Peyer's patch (tissue), 4 donors: ENCODE measurements around the gene TBCB. TPM values are rescaled to one million over a fixed set of nuclear protein-coding genes. Genes with fewer than 3 reads are reported as not detected.

ENCODE experiments used
- DNase-seq, 3 donors: peaks; one replicate each; pipeline ENCODE4 v3.0.0-alpha.2; 2017 to 2019
- H3K27ac ChIP-seq, 4 donors: fragments of 200-600 bp; sonication (generic); one replicate each; pipeline ENCODE4 v1.5.1; 2016 to 2019
- H3K27me3 ChIP-seq, 2 donors: fragments of 200-600 bp; sonication (generic); one replicate each; pipeline ENCODE4 v1.5.1; 2019
- H3K36me3 ChIP-seq, 3 donors: fragments of 200-600 bp; sonication (generic); one replicate each; pipeline ENCODE4 v1.5.1; 2016 to 2019
- H3K4me1 ChIP-seq, 4 donors: fragments of 200-600 bp; sonication (generic); one replicate each; pipeline ENCODE4 v1.5.1; 2016 to 2019
- H3K4me3 ChIP-seq, 4 donors: fragments of 200-600 bp; sonication (generic); 1 replicate in 3 of 4; 2 replicates in 1 of 4; pipeline ENCODE4 v1.5.1; 2016 to 2019; ENCODE audit warnings: mild to moderate bottlenecking in 1 of 4
- H3K9me3 ChIP-seq, 4 donors: fragments of 200-600 bp; sonication (generic); one replicate each; pipeline ENCODE4 v1.5.1; 2016 to 2019; ENCODE audit warnings: mild to moderate bottlenecking in 1 of 4
- POLR2A ChIP-seq, 2 donors: fragments of 450-650 bp; IDR thresholded peaks; one replicate each; pipeline ENCODE4 v1.5.1; 2017; ENCODE audit warnings: antibody characterized with exemption in 2 of 2, mild to moderate bottlenecking in 2 of 2, moderate library complexity in 2 of 2
- total RNA-seq, 4 donors: library from RNA; depleted of rRNA; stranded (reverse); fragments of >200 nt; gene quantifications; one replicate each; pipeline ENCODE4 v1.1.0, GENCODE V29; 2016
- TF ChIP-seq, protein P1 (sequence below), 6 experiments: fragments of 450-650 bp in 4 of 6; fragments of 200-600 bp in 2 of 6; sonication (generic) in 1 of 6; IDR thresholded peaks; one replicate each; pipeline ENCODE4 v1.5.1; 2017 to 2019; ENCODE audit warnings: antibody characterized with exemption in 6 of 6, mild to moderate bottlenecking in 3 of 6, moderate library complexity in 1 of 6

The TBCB gene
- total RNA-seq, 4 donors from 2014 or later, result 59.7 to 81.7 (median 69.1) TPM

DNA sequence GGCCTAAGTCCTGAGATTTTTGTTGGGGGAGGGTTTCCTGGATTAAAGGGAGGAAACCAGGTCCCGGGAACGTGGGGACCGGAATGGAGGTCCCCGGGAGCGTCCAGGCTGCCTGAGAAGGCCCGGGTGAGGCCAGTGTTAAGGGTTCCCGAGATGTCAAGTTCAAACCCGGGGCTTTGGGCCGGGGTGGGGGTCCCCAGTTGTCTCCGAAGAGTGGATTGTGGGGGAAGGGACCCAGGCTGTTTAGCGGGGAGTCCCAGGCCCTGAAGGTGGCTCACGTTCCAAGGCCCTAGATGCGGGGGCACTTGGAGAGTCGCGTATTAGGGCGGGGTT, 36.7 kb downstream of the TBCB start:
- peak overlapping the region; percentile 69 to 98 (median 82) for H3K27ac ChIP-seq
- H3K4me3 ChIP-seq, result peak overlapping the region; percentile 27 to 59 (median 42)
- no peak for TF ChIP-seq POLR2A (IDR thresholded peaks at IDR 0.05)
- TF ChIP-seq, protein P1, sequence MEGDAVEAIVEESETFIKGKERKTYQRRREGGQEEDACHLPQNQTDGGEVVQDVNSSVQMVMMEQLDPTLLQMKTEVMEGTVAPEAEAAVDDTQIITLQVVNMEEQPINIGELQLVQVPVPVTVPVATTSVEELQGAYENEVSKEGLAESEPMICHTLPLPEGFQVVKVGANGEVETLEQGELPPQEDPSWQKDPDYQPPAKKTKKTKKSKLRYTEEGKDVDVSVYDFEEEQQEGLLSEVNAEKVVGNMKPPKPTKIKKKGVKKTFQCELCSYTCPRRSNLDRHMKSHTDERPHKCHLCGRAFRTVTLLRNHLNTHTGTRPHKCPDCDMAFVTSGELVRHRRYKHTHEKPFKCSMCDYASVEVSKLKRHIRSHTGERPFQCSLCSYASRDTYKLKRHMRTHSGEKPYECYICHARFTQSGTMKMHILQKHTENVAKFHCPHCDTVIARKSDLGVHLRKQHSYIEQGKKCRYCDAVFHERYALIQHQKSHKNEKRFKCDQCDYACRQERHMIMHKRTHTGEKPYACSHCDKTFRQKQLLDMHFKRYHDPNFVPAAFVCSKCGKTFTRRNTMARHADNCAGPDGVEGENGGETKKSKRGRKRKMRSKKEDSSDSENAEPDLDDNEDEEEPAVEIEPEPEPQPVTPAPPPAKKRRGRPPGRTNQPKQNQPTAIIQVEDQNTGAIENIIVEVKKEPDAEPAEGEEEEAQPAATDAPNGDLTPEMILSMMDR (IDR thresholded peaks at IDR 0.05), result no peak
- peaks cover 0 to 50% (median 0%) of the 10 kb centered on the region in 3 donors for H3K36me3 ChIP-seq
- no peaks in the 10 kb centered on the region for H3K27me3 ChIP-seq
- no peak for DNase-seq
- no peaks in the 10 kb centered on the region for H3K9me3 ChIP-seq
- H3K4me1 ChIP-seq, result peaks cover 0 to 4% (median 0%) of the 10 kb centered on the region in 4 donors

DNA sequence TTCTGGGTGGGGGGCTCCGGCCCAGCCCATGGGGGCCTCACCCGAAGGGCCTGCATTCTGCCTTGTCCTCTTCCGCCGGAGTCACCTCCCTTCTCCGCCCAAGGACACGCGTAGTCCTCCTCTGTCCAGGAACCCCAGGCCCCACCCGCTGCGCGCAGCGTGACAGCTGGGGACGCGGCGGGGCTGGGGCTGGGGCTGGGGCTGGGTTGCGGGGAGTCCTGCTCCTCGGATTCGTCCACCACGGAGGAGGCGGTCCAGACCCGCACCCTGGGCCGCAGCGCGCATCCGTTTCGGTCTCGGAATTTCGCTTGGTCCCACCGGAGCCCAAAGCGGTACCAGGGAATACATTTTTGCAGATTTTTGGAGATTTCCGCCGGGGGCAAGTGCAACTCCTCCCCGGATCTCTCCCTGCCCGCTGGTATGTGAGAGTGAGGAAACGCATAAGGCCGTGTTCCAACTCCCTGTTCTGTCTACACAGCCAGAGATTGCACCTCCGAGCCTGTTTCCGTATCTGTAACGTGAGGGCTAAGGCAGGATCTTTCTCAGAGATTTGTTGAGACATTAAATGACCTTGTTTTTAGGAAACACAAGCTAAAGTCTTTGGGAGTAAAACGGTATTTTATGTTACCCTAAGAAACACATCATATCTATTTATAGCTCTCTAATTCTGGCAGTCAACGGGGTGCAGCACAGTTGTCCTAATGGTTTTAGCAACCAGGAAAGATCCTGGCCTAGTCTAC, 37.3 kb downstream of the TBCB start, which contains the start of gene COX7A1:
Gene COX7A1, minus strand, starts transcription at position 96 of the 740 bp plus-strand sequence. Its CDS starts 40 bp downstream, at position 56.
- H3K4me1 ChIP-seq, result peaks cover 0 to 4% (median 0%) of the 10 kb centered on the region in 4 donors
- no peaks in the 10 kb centered on the region for H3K27me3 ChIP-seq
- no peaks in the 10 kb centered on the region for H3K9me3 ChIP-seq
- TF ChIP-seq POLR2A (IDR thresholded peaks at IDR 0.05), result no peak
- H3K27ac ChIP-seq, result peak within 1 kb of the TSS; percentile 69 to 98 (median 82)
- peak within 1 kb of the TSS; percentile 27 to 59 (median 42) for H3K4me3 ChIP-seq
- peaks cover 0 to 45% (median 0%) of the 10 kb centered on the region in 3 donors for H3K36me3 ChIP-seq
- DNase-seq, result peak in 2 of 3 donors; percentile 61 to 62

DNA sequence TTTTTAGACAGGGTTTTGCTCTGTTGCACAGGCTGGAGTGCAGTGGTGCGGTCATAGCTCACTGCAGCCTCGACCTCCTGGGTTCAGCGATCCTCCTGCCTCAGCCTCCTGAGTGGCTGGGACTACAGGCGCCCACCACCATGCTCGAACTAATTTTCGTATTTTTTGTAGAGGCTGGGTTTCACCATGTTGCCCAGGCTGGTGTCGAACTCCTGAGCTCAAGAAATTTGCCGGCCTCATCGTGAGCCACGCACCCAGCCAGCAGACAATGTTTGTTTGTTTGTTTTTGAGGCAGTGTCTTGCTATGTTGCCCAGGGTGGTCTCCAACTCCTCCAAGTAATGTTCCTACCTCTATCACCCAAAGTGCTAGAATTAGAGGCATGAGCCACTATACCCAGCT, 37.9 kb downstream of the TBCB start:
- Histone ChIP-seq H3K4me1 (peaks cover 0 to 4% (median 0%) of the 10 kb centered on the region in 4 donors), H3K27me3 (no peaks in the 10 kb centered on the region), H3K27ac (peak overlapping the region in 3 of 4 donors; percentile 20 to 98 (median 69)), H3K9me3 (no peaks in the 10 kb centered on the region), H3K36me3 (peaks cover 0 to 39% (median 0%) of the 10 kb centered on the region in 3 donors), H3K4me3 (no peak overlapping the region)
- TF ChIP-seq, protein P1 (IDR thresholded peaks at IDR 0.05), result no peak
- no peak for TF ChIP-seq POLR2A (IDR thresholded peaks at IDR 0.05)
- DNase-seq, result peak in 1 of 3 donors; percentile 19

DNA sequence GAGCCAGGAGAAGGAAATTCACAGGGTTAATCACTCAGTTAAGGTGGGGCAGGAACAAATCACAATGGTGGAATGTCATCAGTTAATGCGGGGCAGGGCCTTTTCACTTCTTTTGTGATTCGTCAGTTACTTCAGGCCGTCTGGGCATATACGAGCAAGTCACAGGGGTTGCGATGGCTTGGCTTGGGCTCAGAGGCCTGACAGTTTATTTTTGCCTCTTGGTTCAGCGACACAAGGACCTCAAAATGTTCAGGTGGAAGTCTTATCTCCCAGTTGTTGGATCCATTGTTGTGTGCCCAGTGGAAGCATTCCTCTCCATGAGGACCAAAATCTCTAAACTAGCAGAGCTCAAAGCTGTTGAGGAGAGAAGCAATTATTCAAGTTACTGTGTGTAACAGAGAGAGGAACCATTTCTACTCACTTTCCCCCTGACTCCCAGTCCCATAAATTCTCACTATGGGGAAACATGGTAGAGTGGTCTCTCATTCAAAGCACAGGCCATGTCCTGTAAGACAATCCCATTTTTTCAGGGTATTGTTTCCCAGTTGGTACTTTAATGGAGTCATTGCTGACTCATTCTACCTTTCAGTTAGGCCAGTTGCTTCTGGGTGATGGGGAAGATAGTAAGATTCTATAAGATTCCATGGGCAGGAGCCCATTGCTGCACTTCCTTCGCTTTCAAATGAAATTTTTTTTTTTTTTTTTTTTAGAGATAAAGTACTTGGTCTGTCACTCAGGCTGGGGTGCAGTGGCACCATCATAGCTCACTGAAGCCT, 45.7 kb downstream of the TBCB start:
- Histone ChIP-seq H3K4me1 (no peaks in the 10 kb centered on the region), H3K36me3 (peaks cover 0 to 7% (median 0%) of the 10 kb centered on the region in 3 donors), H3K4me3 (no peak overlapping the region), H3K9me3 (no peaks in the 10 kb centered on the region), H3K27me3 (no peaks in the 10 kb centered on the region), H3K27ac (no peak overlapping the region)
- DNase-seq, result no peak
- TF ChIP-seq POLR2A (IDR thresholded peaks at IDR 0.05), result no peak
- TF ChIP-seq, protein P1 (IDR thresholded peaks at IDR 0.05), result no peak

DNA sequence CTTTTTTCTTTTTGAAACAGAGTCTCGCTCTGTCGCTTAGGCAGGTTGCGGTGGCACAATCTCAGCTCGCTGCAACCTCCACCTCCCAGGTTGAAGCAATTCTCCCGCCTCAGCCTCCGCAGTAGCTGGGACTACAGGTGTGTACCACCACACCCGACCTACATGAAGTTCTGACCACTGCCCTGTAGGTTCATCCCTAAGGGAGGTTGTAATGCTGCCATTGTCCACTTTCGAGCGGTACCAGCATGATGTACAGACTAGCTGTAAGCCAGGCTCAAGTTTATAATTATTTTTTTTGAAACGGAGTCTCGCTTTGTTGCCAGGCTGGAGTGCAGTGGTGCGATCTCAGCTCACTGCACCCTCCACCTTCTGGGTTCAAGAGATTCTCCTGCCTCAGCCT, 48.5 kb downstream of the TBCB start:
- no peak for DNase-seq
- Histone ChIP-seq H3K36me3 (peaks cover 0 to 7% (median 0%) of the 10 kb centered on the region in 3 donors), H3K4me3 (no peak overlapping the region), H3K4me1 (peaks cover 0 to 3% (median 0%) of the 10 kb centered on the region in 4 donors), H3K9me3 (no peaks in the 10 kb centered on the region), H3K27ac (no peak overlapping the region), H3K27me3 (no peaks in the 10 kb centered on the region)
- TF ChIP-seq, protein P1 (IDR thresholded peaks at IDR 0.05), result no peak
- TF ChIP-seq POLR2A (IDR thresholded peaks at IDR 0.05), result no peak
